PFSK-1 (cell line): ENCODE results near the gene MAS1.

Experiments
- FOXP2 ChIP-seq: optimal IDR thresholded peaks from 2 replicates; pipeline ENCODE3; 2011; ENCODE audit warnings: borderline replicate concordance, control low read depth, inconsistent platforms; ENCODE audit not compliant: insufficient read depth; ENCODE audit errors: extremely low read length, extremely low read depth
- POLR2AphosphoS5 ChIP-seq: IDR thresholded peaks from 2 replicates; pipeline ENCODE4 v1.6.1; 2012; ENCODE audit warnings: low read depth, mild to moderate bottlenecking, control low read depth, low read length, moderate library complexity
- REST ChIP-seq, 2 experiments: IDR thresholded peaks; 2 replicates each; pipeline versions ENCODE4 v1.6.1 to v1.8.0; 2011 to 2012; ENCODE audit warnings: low read depth in 2 of 2, low read length in 2 of 2, control low read depth in 1 of 2, inconsistent platforms in 1 of 2, mild to moderate bottlenecking in 1 of 2, moderate library complexity in 1 of 2; ENCODE audit not compliant: insufficient read depth in 1 of 2
- SIN3A ChIP-seq: IDR thresholded peaks from 2 replicates; pipeline ENCODE4 v1.6.1; 2012; ENCODE audit warnings: mild to moderate bottlenecking, low read length, moderate library complexity, borderline replicate concordance; ENCODE audit not compliant: insufficient read depth
- TAF1 ChIP-seq: IDR thresholded peaks from 2 replicates; pipeline ENCODE4 v1.6.1; 2012; ENCODE audit warnings: low read length, control low read depth, borderline replicate concordance; ENCODE audit not compliant: insufficient read depth

Gene MAS1

GRCh38 chr6:159876242-159876641 lies 14.5 kb upstream of the MAS1 start:
- TF ChIP-seq FOXP2 = no peak
- no peak for TF ChIP-seq SIN3A
- TF ChIP-seq REST (IDR thresholded peaks at IDR 0.05; ENCODE audit: insufficient read depth in 1 of 2, low read depth in 2 of 2, low read length in 2 of 2) = no peak
- TF ChIP-seq POLR2AphosphoS5 = no peak
- TF ChIP-seq TAF1 = no peak

GRCh38 chr6:159877256-159877808 lies 13.5 kb upstream of the MAS1 start:
- no peak for TF ChIP-seq FOXP2
- TF ChIP-seq SIN3A = no peak
- TF ChIP-seq TAF1 = no peak
- no peak for TF ChIP-seq REST (IDR thresholded peaks at IDR 0.05; ENCODE audit: insufficient read depth in 1 of 2, low read depth in 2 of 2, low read length in 2 of 2)
- no peak for TF ChIP-seq POLR2AphosphoS5

- TF ChIP-seq SIN3A (no peak), TAF1 (no peak), REST (IDR thresholded peaks at IDR 0.05; ENCODE audit: insufficient read depth in 1 of 2, low read depth in 2 of 2, low read length in 2 of 2) (no peak), POLR2AphosphoS5 (no peak), FOXP2 (no peak)
Measured at GRCh38 chr6:159878341-159878740, 12.4 kb upstream of the MAS1 start.

DNA sequence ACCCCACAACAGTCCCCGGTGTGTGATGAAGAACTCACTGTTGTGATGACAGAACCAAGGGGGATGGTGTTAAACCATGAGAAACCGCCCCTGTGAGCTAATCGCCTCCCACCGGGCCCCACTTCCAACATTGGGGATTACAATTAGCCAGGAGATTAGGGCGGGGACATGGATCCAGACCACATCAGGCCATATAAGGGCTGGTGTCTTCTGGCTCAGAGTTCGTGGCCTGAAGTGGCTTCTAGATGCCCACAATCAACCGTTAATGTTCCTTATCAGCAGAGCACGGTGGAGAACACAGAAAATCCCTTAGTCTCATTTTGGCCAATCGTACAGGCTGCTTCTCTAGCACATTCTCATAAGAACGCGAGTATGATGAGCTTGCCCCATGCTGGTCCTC lies 10.9 kb upstream of the MAS1 start:
- TF ChIP-seq SIN3A (no peak), FOXP2 (no peak), POLR2AphosphoS5 (no peak), TAF1 (no peak), REST (IDR thresholded peaks at IDR 0.05; ENCODE audit: insufficient read depth in 1 of 2, low read depth in 2 of 2, low read length in 2 of 2) (no peak)
